Measurements from ENCODE around the gene MPRIP.

The MPRIP gene

DNA sequence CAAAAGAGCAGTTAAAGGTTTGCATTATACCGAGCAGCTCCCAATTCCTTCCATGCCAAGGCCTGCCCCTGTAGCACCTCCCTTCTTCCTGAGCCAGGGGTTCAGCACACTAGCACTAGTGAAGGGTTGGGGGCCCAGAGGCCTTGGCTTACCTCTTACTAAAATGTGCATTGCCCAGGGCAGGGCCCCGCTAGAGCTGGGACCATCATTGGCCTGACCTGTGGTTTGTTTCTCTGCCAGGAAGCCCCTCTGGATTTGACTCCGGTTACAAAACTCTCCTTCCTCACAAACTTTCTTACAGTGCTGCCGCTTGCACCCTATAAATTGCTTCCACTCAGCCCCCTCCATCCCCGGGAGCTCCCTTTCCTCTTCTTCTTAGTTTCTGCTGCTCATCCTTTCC, 33.8 kb downstream of the MPRIP start:
- Histone ChIP-seq H3K4me3 (ENCODE audit: low read length in 2 of 2) (no peak overlapping the region), H3K27ac (ENCODE audit: low read depth in 2 of 2, low read length in 2 of 2) (no peak overlapping the region), H3K9ac (ENCODE audit: low read depth in 1 of 2, low read length in 2 of 2) (no peak overlapping the region), H3K36me3 (ENCODE audit: control insufficient read depth in 2 of 2, insufficient read depth in 2 of 2, low read length in 2 of 2) (peaks cover 10 to 20% of the 10 kb centered on the region in 2 donors), H3K4me1 (ENCODE audit: control insufficient read depth in 2 of 2, insufficient read depth in 2 of 2, low read length in 2 of 2) (peaks cover 48 to 50% of the 10 kb centered on the region in 2 donors), H3K27me3 (ENCODE audit: control insufficient read depth in 2 of 2, insufficient read depth in 2 of 2, low read length in 2 of 2) (no peaks in the 10 kb centered on the region), H3K9me3 (ENCODE audit: control insufficient read depth in 2 of 2, low read length in 2 of 2) (no peaks in the 10 kb centered on the region)

DNA sequence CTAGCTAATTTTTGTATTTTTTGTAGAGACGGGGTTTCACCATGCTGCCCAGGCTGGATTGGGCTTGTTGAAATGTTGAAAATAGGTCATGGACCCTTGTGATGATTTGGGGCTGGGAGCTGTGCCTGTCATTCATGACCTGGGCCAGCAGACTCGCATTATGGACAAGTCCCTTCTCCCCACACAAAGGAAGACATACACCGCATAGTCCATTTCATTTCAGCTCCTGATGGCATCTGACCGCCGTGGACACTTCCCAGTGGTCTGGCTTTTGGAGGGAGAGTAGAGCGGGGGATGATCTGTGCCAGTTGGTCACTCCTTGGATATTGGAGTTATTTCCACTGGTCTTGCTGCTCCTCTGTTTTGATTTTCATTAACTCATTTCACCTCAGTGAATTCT, 34.8 kb downstream of the MPRIP start:
- Histone ChIP-seq H3K36me3 (ENCODE audit: control insufficient read depth in 2 of 2, insufficient read depth in 2 of 2, low read length in 2 of 2) (peaks cover 10 to 20% of the 10 kb centered on the region in 2 donors), H3K9ac (ENCODE audit: low read depth in 1 of 2, low read length in 2 of 2) (no peak overlapping the region), H3K4me1 (ENCODE audit: control insufficient read depth in 2 of 2, insufficient read depth in 2 of 2, low read length in 2 of 2) (peaks cover 44 to 47% of the 10 kb centered on the region in 2 donors), H3K27me3 (ENCODE audit: control insufficient read depth in 2 of 2, insufficient read depth in 2 of 2, low read length in 2 of 2) (no peaks in the 10 kb centered on the region), H3K9me3 (ENCODE audit: control insufficient read depth in 2 of 2, low read length in 2 of 2) (no peaks in the 10 kb centered on the region), H3K27ac (ENCODE audit: low read depth in 2 of 2, low read length in 2 of 2) (no peak overlapping the region), H3K4me3 (ENCODE audit: low read length in 2 of 2) (no peak overlapping the region)

DNA sequence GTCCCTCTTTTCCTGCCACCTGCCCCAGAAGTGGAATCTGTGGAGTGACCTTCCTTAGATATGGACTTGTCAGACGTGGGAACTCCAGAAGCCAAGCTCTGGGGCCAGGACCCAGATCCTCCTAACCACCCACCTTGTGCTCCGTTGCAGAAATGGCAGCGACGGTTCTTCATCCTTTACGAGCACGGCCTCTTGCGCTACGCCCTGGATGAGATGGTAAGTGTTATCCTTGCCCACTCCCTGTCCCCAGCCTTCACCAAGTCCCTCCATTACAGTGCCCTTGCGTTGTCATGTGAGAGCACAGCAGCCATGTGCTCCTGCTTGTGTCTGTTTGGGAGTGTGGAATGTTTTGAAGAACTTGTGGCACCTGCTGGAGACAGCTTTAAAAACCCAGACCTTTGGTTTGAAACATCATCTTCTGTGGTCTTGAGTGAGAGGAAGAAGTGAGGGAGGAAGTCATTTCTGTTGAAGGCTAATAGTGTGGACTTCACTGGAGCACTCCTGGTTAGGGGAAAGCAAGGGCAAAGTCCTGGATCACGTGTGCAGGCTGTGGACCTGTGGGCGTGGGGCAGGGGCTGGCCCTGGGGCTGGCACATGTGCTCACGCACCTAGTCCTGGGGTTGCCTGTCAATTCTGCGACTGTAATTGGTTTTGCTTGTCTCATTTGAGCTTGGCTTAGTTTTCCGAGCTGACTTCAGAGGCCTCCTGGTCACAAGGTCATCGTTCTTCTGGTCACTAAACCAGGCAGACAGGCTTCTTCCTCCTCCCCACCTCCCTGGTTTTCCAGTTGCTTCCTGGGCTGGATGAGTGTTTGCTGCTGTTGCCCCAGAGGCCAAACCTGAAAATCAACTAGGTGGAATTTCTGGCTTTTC, 35.8 kb downstream of the MPRIP start:
- Histone ChIP-seq H3K4me1 (ENCODE audit: control insufficient read depth in 2 of 2, insufficient read depth in 2 of 2, low read length in 2 of 2) (peaks cover 43 to 45% of the 10 kb centered on the region in 2 donors), H3K9me3 (ENCODE audit: control insufficient read depth in 2 of 2, low read length in 2 of 2) (no peaks in the 10 kb centered on the region), H3K9ac (ENCODE audit: low read depth in 1 of 2, low read length in 2 of 2) (peak overlapping the region in 1 of 2 donors; percentile 14), H3K36me3 (ENCODE audit: control insufficient read depth in 2 of 2, insufficient read depth in 2 of 2, low read length in 2 of 2) (peaks cover 15 to 21% of the 10 kb centered on the region in 2 donors), H3K27ac (ENCODE audit: low read depth in 2 of 2, low read length in 2 of 2) (peak overlapping the region; percentile 66 to 71), H3K27me3 (ENCODE audit: control insufficient read depth in 2 of 2, insufficient read depth in 2 of 2, low read length in 2 of 2) (no peaks in the 10 kb centered on the region), H3K4me3 (ENCODE audit: low read length in 2 of 2) (no peak overlapping the region)

DNA sequence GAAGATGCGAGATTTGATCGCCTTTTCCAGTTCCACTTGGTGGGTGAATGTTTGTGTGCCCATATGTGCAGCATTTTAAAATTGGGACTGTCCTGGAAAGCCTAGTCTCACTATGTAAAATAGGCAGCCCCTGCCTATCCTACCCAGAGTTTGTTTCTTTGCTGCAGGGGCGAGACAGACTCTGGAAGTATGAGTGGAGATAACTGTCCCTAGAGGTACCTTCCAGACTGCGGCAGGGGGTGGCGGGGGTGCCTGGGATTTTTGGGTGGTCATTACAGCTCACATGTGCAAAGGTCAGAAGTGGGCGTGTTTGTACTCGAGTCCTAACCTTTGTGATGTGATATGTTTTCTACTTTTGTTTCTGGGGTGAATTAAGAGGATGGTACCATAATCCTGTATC, 36.6 kb downstream of the MPRIP start:
- Histone ChIP-seq H3K9me3 (ENCODE audit: control insufficient read depth in 2 of 2, low read length in 2 of 2) (no peaks in the 10 kb centered on the region), H3K36me3 (ENCODE audit: control insufficient read depth in 2 of 2, insufficient read depth in 2 of 2, low read length in 2 of 2) (peaks cover 15 to 18% of the 10 kb centered on the region in 2 donors), H3K27me3 (ENCODE audit: control insufficient read depth in 2 of 2, insufficient read depth in 2 of 2, low read length in 2 of 2) (no peaks in the 10 kb centered on the region), H3K27ac (ENCODE audit: low read depth in 2 of 2, low read length in 2 of 2) (peak overlapping the region; percentile 66 to 71), H3K4me3 (ENCODE audit: low read length in 2 of 2) (no peak overlapping the region), H3K4me1 (ENCODE audit: control insufficient read depth in 2 of 2, insufficient read depth in 2 of 2, low read length in 2 of 2) (peaks cover 37 to 39% of the 10 kb centered on the region in 2 donors), H3K9ac (ENCODE audit: low read depth in 1 of 2, low read length in 2 of 2) (no peak overlapping the region)

DNA sequence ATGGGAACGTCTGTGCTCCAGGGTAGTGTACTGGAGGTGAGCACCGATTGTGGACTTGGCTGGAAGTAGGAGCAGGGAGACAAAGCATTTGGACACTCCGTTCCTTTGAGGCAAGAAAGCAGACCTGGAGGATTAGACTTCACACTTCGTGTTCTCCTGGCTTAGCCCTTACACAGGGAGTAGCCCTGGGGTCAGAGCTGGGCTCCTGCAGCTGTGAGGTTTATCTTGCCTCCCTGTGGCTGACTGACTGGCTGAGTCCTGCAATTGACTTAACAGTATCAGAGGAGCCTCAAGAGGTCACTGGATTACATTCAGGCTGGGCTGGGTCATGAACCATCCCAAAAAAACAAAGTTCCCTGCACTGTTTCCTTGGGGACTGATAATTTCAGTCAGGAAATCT, 37.1 kb downstream of the MPRIP start:
- no peaks in the 10 kb centered on the region for H3K27me3 ChIP-seq (ENCODE audit: control insufficient read depth in 2 of 2, insufficient read depth in 2 of 2, low read length in 2 of 2)
- peaks cover 19 to 23% of the 10 kb centered on the region in 2 donors for H3K36me3 ChIP-seq (ENCODE audit: control insufficient read depth in 2 of 2, insufficient read depth in 2 of 2, low read length in 2 of 2)
- H3K4me3 ChIP-seq (ENCODE audit: low read length in 2 of 2) = no peak overlapping the region
- H3K4me1 ChIP-seq (ENCODE audit: control insufficient read depth in 2 of 2, insufficient read depth in 2 of 2, low read length in 2 of 2) = peaks cover 32 to 35% of the 10 kb centered on the region in 2 donors
- H3K9me3 ChIP-seq (ENCODE audit: control insufficient read depth in 2 of 2, low read length in 2 of 2) = no peaks in the 10 kb centered on the region
- no peak overlapping the region for H3K9ac ChIP-seq (ENCODE audit: low read depth in 1 of 2, low read length in 2 of 2)
- peak overlapping the region in 1 of 2 donors; percentile 0 for H3K27ac ChIP-seq (ENCODE audit: low read depth in 2 of 2, low read length in 2 of 2)

DNA sequence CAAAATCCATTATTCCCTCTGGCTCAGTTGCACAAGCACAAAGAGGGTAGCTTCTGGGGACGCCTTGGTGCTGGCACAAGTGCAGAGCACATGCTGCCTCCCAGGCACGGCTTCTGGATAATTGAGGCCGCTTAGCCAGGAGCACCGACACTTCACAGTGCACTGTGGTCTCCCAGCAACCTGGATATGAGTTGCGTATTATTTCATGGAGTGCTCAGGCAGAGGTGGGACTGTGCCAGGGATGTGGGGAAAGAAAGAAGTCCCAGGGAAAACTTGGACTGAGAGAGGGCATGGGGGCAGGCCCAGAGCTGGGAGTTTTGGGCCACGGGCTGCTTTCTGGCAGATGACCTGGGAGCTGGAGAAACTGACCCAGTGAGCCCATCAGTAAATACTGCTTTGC, 37.5 kb downstream of the MPRIP start:
- Histone ChIP-seq H3K4me1 (ENCODE audit: control insufficient read depth in 2 of 2, insufficient read depth in 2 of 2, low read length in 2 of 2) (peaks cover 31 to 35% of the 10 kb centered on the region in 2 donors), H3K9ac (ENCODE audit: low read depth in 1 of 2, low read length in 2 of 2) (no peak overlapping the region), H3K9me3 (ENCODE audit: control insufficient read depth in 2 of 2, low read length in 2 of 2) (no peaks in the 10 kb centered on the region), H3K36me3 (ENCODE audit: control insufficient read depth in 2 of 2, insufficient read depth in 2 of 2, low read length in 2 of 2) (peaks cover 19 to 27% of the 10 kb centered on the region in 2 donors), H3K27ac (ENCODE audit: low read depth in 2 of 2, low read length in 2 of 2) (no peak overlapping the region), H3K4me3 (ENCODE audit: low read length in 2 of 2) (no peak overlapping the region), H3K27me3 (ENCODE audit: control insufficient read depth in 2 of 2, insufficient read depth in 2 of 2, low read length in 2 of 2) (no peaks in the 10 kb centered on the region)

DNA sequence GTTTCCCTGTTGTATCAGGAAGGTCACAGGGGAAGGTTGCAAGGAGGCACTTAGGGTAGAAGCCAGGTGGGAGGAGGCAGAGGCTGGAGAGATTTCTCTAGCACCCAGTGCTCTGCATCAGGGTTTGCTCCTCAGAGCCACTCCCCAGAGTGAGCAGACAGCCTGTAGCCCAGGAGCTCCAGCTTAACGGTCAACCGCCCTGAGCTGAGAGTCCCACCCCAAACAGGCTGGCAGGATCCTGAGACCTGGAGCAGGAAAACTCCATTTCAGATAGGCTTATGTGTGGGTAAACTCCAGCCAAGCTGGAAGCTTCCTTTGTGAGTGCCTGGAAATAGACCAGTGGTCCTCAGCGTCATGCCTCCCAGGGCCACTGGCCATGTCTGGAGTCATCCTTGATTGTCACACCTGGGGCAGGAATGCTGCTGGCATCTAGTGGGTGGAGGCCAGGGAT, 37.9 kb downstream of the MPRIP start:
- Histone ChIP-seq H3K9me3 (ENCODE audit: control insufficient read depth in 2 of 2, low read length in 2 of 2) (no peaks in the 10 kb centered on the region), H3K27me3 (ENCODE audit: control insufficient read depth in 2 of 2, insufficient read depth in 2 of 2, low read length in 2 of 2) (no peaks in the 10 kb centered on the region), H3K4me3 (ENCODE audit: low read length in 2 of 2) (no peak overlapping the region), H3K36me3 (ENCODE audit: control insufficient read depth in 2 of 2, insufficient read depth in 2 of 2, low read length in 2 of 2) (peaks cover 19 to 29% of the 10 kb centered on the region in 2 donors), H3K4me1 (ENCODE audit: control insufficient read depth in 2 of 2, insufficient read depth in 2 of 2, low read length in 2 of 2) (peaks cover 31 to 35% of the 10 kb centered on the region in 2 donors), H3K27ac (ENCODE audit: low read depth in 2 of 2, low read length in 2 of 2) (no peak overlapping the region), H3K9ac (ENCODE audit: low read depth in 1 of 2, low read length in 2 of 2) (no peak overlapping the region)

DNA sequence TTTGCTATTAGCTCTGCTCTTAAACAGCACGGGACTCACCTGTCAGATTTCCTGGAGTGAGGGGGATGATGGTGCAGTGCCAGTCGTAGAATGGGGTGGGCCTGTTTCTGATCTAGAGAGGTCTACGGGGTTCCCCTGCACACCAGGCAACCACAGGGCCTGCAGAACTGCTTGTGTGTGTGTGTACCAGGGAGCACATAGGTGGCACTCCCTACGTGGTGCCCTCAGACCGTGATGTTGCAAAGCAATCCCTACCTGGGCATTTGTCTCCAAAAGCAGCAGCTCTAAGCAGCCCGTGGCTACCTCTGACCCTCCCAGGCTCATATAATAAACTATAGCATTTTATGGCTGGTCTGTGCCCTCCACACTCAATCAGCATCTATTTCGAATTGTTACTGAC, 38.5 kb downstream of the MPRIP start:
- Histone ChIP-seq H3K27me3 (ENCODE audit: control insufficient read depth in 2 of 2, insufficient read depth in 2 of 2, low read length in 2 of 2) (no peaks in the 10 kb centered on the region), H3K4me3 (ENCODE audit: low read length in 2 of 2) (no peak overlapping the region), H3K27ac (ENCODE audit: low read depth in 2 of 2, low read length in 2 of 2) (no peak overlapping the region), H3K36me3 (ENCODE audit: control insufficient read depth in 2 of 2, insufficient read depth in 2 of 2, low read length in 2 of 2) (peaks cover 19 to 29% of the 10 kb centered on the region in 2 donors), H3K4me1 (ENCODE audit: control insufficient read depth in 2 of 2, insufficient read depth in 2 of 2, low read length in 2 of 2) (peaks cover 31 to 35% of the 10 kb centered on the region in 2 donors), H3K9me3 (ENCODE audit: control insufficient read depth in 2 of 2, low read length in 2 of 2) (no peaks in the 10 kb centered on the region), H3K9ac (ENCODE audit: low read depth in 1 of 2, low read length in 2 of 2) (no peak overlapping the region)

DNA sequence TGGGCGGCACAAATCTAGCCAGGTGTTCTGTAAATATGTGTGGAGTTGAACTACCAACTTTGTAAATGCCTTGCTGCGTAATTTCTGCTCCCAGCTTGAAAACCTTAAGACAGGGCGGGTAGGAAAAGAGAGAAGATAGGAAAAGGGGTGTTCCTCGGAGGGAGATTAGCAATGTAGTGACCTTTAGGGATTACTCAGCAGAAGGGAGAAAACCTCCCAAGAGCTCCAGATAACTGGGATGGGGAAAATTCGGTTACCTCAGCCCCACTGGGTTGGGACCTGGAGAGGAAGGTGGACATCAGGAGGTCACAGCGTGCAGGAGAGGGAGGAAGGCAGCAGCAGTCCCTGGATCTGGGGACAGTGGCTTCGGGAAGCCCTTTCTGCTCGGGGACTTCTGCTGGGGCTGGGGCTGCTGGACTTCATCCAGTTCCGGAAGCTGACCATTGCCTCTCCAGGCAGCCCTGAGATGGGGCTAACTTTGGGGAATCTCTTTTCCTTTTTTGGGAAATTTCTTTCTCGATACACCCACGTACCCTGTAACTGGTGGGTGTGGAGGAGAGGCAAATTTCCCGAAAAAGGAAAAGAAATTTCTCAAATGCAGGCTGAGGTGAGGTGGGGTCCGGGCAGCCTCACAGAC, 39.2 kb downstream of the MPRIP start:
- peaks cover 31 to 35% of the 10 kb centered on the region in 2 donors for H3K4me1 ChIP-seq (ENCODE audit: control insufficient read depth in 2 of 2, insufficient read depth in 2 of 2, low read length in 2 of 2)
- H3K9me3 ChIP-seq (ENCODE audit: control insufficient read depth in 2 of 2, low read length in 2 of 2) = no peaks in the 10 kb centered on the region
- H3K4me3 ChIP-seq (ENCODE audit: low read length in 2 of 2) = no peak overlapping the region
- H3K9ac ChIP-seq (ENCODE audit: low read depth in 1 of 2, low read length in 2 of 2) = no peak overlapping the region
- peaks cover 19 to 33% of the 10 kb centered on the region in 2 donors for H3K36me3 ChIP-seq (ENCODE audit: control insufficient read depth in 2 of 2, insufficient read depth in 2 of 2, low read length in 2 of 2)
- no peaks in the 10 kb centered on the region for H3K27me3 ChIP-seq (ENCODE audit: control insufficient read depth in 2 of 2, insufficient read depth in 2 of 2, low read length in 2 of 2)
- H3K27ac ChIP-seq (ENCODE audit: low read depth in 2 of 2, low read length in 2 of 2) = no peak overlapping the region

DNA sequence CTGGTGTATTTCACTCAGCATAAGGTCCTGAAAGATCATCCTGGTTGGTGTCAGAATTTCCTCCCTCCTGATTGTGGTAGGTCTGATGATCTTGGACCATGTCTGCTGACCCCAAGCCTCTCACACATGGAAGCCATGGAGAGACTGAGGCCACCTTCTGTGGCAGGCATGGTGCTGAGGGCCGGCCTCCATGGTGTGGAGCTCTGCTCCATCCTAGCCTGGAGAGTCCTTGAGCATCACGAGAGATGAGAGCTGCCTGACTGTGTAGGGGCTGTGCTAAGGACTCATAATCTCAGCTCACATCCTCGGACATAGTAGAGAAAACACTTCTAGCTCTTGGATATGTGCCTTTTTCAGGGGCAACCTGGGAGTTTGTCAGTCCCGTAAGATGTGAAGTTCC, 40.6 kb downstream of the MPRIP start:
- Histone ChIP-seq H3K27ac (ENCODE audit: low read depth in 2 of 2, low read length in 2 of 2) (no peak overlapping the region), H3K9me3 (ENCODE audit: control insufficient read depth in 2 of 2, low read length in 2 of 2) (no peaks in the 10 kb centered on the region), H3K36me3 (ENCODE audit: control insufficient read depth in 2 of 2, insufficient read depth in 2 of 2, low read length in 2 of 2) (peaks cover 22 to 35% of the 10 kb centered on the region in 2 donors), H3K4me3 (ENCODE audit: low read length in 2 of 2) (no peak overlapping the region), H3K9ac (ENCODE audit: low read depth in 1 of 2, low read length in 2 of 2) (no peak overlapping the region), H3K27me3 (ENCODE audit: control insufficient read depth in 2 of 2, insufficient read depth in 2 of 2, low read length in 2 of 2) (no peaks in the 10 kb centered on the region), H3K4me1 (ENCODE audit: control insufficient read depth in 2 of 2, insufficient read depth in 2 of 2, low read length in 2 of 2) (peaks cover 27 to 29% of the 10 kb centered on the region in 2 donors)

Measured in mucosa of rectum (tissue), 2 donors.